Left forelimb (tissue), 1 donor: Measurements from ENCODE around the gene ATG3.
"Not testable (repeated sequence)": the region's sequence is repeated elsewhere in the genome, so short reads cannot be mapped to it uniquely, and the experiment has no call there.

Experiments used
- DNase-seq: peaks from one replicate; pipeline ENCODE4 v3.0.0-alpha.2; 2018; ENCODE audit warnings: low spot score

The ATG3 gene

GRCh38 chr3:112497897-112498548 lies 63.7 kb downstream of the ATG3 start:
- DNase-seq = no peak

- no peak for DNase-seq
Observed at GRCh38 chr3:112496366-112497067, 65.2 kb downstream of the ATG3 start.

DNA sequence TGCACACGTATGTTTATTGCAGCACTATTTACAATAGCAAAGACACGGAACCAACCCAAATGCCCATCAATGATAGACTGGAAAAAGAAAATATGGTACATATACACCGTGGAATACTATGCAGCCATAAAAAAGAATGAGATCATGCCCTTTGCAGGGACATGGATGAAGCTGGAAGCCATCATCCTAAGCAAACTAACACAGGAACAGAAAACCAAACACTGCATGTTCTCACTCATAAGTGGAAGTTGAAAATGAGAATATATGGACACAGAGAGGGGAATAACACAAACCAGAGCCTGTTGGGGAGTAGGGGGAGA lies 67.4 kb downstream of the ATG3 start:
- not testable (repeated sequence) for DNase-seq

DNA sequence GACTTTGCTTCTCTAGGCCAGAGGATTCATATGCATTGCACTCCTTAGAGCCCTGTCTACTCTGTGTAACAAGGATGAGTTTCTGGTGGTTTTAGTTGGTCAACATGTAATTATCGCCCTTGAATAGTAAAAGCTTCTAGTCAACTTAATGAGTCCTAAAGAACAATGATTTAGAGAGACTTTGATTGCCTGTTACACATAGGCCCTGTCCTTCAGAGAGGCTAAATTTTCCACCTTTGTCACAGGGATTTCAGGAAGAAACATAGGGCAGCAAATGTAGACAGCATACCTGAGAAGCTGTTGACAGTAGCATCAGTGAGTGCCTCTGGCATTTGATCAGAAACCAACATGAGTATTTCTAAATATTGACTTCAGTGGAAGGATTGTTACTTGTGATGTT lies 69.6 kb downstream of the ATG3 start:
- no peak for DNase-seq

GRCh38 chr3:112491373-112491772 lies 70.4 kb downstream of the ATG3 start:
- no peak for DNase-seq

DNA sequence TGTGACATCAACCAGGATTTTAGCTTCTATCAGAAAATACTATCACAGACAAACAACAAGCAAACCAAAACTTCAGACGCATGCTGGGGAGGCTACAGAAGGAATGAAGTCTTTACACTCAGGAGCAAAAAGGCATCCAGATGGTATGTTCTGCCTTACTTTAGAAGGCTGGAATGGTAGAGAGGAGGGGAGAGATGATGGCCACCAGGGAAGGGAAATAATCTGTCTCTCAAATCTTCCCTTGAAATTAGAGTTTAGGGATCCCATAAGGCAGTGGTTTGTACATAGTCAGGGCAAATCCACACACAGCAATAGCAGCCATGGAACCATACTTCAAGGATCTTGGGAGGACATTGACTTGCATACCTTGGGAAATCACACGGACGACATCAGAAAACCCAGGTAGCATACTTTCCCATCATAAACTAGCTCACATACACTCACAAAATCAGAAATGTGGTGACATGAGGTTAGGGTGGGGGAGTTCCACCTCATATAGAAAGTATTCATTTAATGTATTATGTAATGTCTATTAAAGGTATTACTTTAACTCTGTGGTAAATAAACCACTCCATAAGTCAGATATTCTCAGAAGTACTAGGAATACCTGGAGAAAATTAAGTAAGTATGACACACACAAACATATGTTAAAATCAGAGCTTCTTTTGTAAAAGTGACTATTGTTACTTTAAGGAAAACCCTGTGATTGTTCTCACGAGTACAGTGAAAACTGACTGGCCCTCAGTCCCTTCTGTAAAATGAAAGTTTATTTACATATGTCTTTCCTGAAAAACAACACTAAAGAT lies 71.9 kb downstream of the ATG3 start:
- DNase-seq = no peak

GRCh38 chr3:112486811-112487505 lies 74.8 kb downstream of the ATG3 start:
- no peak for DNase-seq

DNA sequence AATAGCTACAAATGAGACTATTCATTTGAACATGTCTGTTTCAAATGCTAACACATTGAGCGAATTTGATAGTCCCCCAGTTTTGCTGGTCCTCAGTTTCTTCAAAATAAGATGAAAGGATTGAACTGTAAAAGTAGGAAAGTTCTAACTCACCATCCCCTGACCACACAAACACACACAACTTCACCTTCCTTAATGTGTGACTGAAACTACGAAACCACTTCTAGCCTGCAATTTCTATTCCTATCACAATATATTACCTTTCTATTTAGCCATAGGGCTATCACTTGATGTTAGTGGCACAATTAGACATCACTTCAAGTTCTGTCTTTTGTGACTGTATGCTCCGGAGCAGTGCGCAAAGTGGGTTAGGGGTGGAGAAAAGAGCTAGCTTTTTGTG lies 77.4 kb downstream of the ATG3 start:
- no peak for DNase-seq

DNA sequence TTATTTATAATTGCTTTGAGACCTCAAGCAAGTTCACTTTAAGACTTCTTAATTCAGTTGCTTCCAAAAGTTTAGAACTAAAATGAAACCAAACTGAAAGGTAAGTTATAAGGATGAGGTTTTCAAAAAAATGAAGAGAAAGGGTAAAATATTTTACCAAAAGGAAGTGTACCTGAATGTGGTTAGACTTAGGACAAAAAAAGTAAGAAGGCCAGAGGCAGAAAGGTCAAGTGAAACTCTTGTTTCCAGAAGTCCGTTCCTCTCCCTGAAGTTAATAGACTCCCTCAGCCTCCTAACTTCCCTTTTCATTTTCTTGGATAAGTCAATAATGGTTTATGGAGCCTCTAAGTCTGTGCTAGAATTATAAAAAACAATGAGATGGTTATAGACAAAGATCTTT lies 79.1 kb downstream of the ATG3 start:
- no peak for DNase-seq
